Liver (tissue), 9 donors: ENCODE measurements around the gene SLC12A7. TPM values are rescaled to one million over a fixed set of nuclear protein-coding genes. Genes with fewer than 3 reads are reported as not detected.

Source experiments
- DNase-seq: peaks from one replicate; pipeline ENCODE4 v3.0.0-alpha.2; 2017; ENCODE audit warnings: low spot score
- H3K27ac ChIP-seq, 2 donors: one replicate each; pipeline ENCODE4 v1.7.0; 2013; ENCODE audit warnings: inconsistent platforms in 2 of 2, low read length in 2 of 2, control low read depth in 1 of 2, low read depth in 1 of 2, mild to moderate bottlenecking in 1 of 2
- H3K27me3 ChIP-seq, 4 donors: one replicate each; pipeline versions ENCODE4 v1.6.1 to v1.7.0; 2013; ENCODE audit warnings: low read length in 3 of 4, inconsistent platforms in 1 of 4, mild to moderate bottlenecking in 1 of 4, moderate library complexity in 1 of 4; ENCODE audit not compliant: control insufficient read depth in 4 of 4, insufficient read depth in 4 of 4
- H3K36me3 ChIP-seq, 4 donors: one replicate each; pipeline versions ENCODE4 v1.6.1 to v1.7.0; 2013; ENCODE audit warnings: low read length in 3 of 4, mild to moderate bottlenecking in 3 of 4, low read depth in 1 of 4, moderate library complexity in 1 of 4; ENCODE audit not compliant: control insufficient read depth in 4 of 4, insufficient read depth in 3 of 4
- H3K4me1 ChIP-seq, 4 donors: one replicate each; pipeline versions ENCODE4 v1.6.1 to v1.7.0; 2013; ENCODE audit warnings: low read length in 3 of 4, mild to moderate bottlenecking in 3 of 4, moderate library complexity in 1 of 4; ENCODE audit not compliant: control insufficient read depth in 4 of 4, insufficient read depth in 4 of 4
- H3K4me3 ChIP-seq, 3 donors: one replicate each; pipeline versions ENCODE4 v1.6.1 to v1.7.0; 2013; ENCODE audit warnings: low read length in 3 of 3, control low read depth in 1 of 3, low read depth in 1 of 3, mild to moderate bottlenecking in 1 of 3
- H3K9ac ChIP-seq, 2 donors: one replicate each; pipeline ENCODE4 v1.7.0; 2013; ENCODE audit warnings: low read length in 2 of 2, mild to moderate bottlenecking in 2 of 2, moderate library complexity in 2 of 2, control low read depth in 1 of 2, low read depth in 1 of 2
- H3K9me3 ChIP-seq, 4 donors: one replicate each; pipeline versions ENCODE4 v1.6.1 to v1.7.0; 2013; ENCODE audit warnings: low read length in 3 of 4; ENCODE audit not compliant: control insufficient read depth in 4 of 4
- EGR1 ChIP-seq, 2 donors: IDR thresholded peaks; 2 replicates each; pipeline ENCODE4 v1.6.1; 2016 to 2018; ENCODE audit warnings: antibody characterized with exemption in 2 of 2, low read depth in 2 of 2
- FOXA1 ChIP-seq: IDR thresholded peaks from 2 replicates; pipeline ENCODE4 v1.6.1; 2016; ENCODE audit warnings: antibody characterized with exemption
- FOXA2 ChIP-seq: IDR thresholded peaks from 2 replicates; pipeline ENCODE4 v1.6.1; 2016; ENCODE audit warnings: antibody characterized with exemption
- GABPA ChIP-seq, 2 donors: IDR thresholded peaks in 1 of 2; conservative IDR thresholded peaks in 1 of 2; 2 replicates each; pipeline ENCODE4 v1.6.1; 2016; ENCODE audit warnings: antibody characterized with exemption in 2 of 2, mild to moderate bottlenecking in 1 of 2, moderate library complexity in 1 of 2
- HNF4A ChIP-seq, 2 donors: conservative IDR thresholded peaks; 2 replicates each; pipeline ENCODE4 v1.6.1; 2016; ENCODE audit warnings: antibody characterized with exemption in 2 of 2, mild to moderate bottlenecking in 2 of 2
- HNF4G ChIP-seq: IDR thresholded peaks from 2 replicates; pipeline ENCODE4 v1.6.1; 2016; ENCODE audit warnings: antibody characterized with exemption
- JUND ChIP-seq, 2 donors: IDR thresholded peaks; 2 replicates each; pipeline ENCODE4 v1.6.1; 2016; ENCODE audit warnings: antibody characterized with exemption in 2 of 2
- MAX ChIP-seq: IDR thresholded peaks from 2 replicates; pipeline ENCODE4 v1.6.1; 2016; ENCODE audit warnings: antibody characterized with exemption
- RAD21 ChIP-seq, 2 donors: IDR thresholded peaks; 2 replicates each; pipeline ENCODE4 v1.6.1; 2016; ENCODE audit warnings: antibody characterized with exemption in 2 of 2, mild to moderate bottlenecking in 2 of 2
- YY1 ChIP-seq: IDR thresholded peaks from 2 replicates; pipeline ENCODE4 v1.6.1; 2016; ENCODE audit warnings: antibody characterized with exemption, mild to moderate bottlenecking
- ZBTB33 ChIP-seq: IDR thresholded peaks from 2 replicates; pipeline ENCODE4 v1.6.1; 2016; ENCODE audit warnings: antibody characterized with exemption
- WGBS: extraction: QIAGEN DNeasy Blood & Tissue Kit; methylation state at CpG from one replicate; pipeline ENCODE4 v1.1.7; 2013; 5-methylcytosine and 5-hydroxymethylcytosine counted together
- polyA plus RNA-seq, 2 donors: library from polyadenylated mRNA; stranded (reverse) in 1 of 2; unstranded in 1 of 2; fragments of 200-250 nt in 1 of 2; fragments of >200 nt in 1 of 2; fragmentation: Nextera tagmentation in 1 of 2; extraction: Ambion mirVana in 1 of 2; gene quantifications; one replicate each; pipeline versions ENCODE4 v1.2.1 to v1.2.3, GENCODE V29; 2013 to 2015
- total RNA-seq, 2 donors: library from RNA; depleted of rRNA; stranded (reverse); fragments of >200 nt; gene quantifications; one replicate each; pipeline ENCODE4 v1.2.3, GENCODE V29; 2014
- TF ChIP-seq, protein P1 (sequence below): IDR thresholded peaks from 2 replicates; pipeline ENCODE4 v1.6.1; 2016; ENCODE audit warnings: antibody characterized with exemption, mild to moderate bottlenecking
- TF ChIP-seq, protein P2 (sequence below): fragments of 150-350 bp; IDR thresholded peaks from 2 replicates; pipeline ENCODE4 v1.5.1; 2017; ENCODE audit warnings: improper control_type of control experiment, low read depth, low read length; ENCODE audit not compliant: missing input control
- donor health status: healthy.
- donor health status: healthy.
- donor health status: healthy.
- donor health status: healthy.
- donor health status: healthy.

SLC12A7 gene
- total and polyA plus RNA-seq, 4 donors, result 12.3 to 64.2 (median 28.9) TPM

DNA sequence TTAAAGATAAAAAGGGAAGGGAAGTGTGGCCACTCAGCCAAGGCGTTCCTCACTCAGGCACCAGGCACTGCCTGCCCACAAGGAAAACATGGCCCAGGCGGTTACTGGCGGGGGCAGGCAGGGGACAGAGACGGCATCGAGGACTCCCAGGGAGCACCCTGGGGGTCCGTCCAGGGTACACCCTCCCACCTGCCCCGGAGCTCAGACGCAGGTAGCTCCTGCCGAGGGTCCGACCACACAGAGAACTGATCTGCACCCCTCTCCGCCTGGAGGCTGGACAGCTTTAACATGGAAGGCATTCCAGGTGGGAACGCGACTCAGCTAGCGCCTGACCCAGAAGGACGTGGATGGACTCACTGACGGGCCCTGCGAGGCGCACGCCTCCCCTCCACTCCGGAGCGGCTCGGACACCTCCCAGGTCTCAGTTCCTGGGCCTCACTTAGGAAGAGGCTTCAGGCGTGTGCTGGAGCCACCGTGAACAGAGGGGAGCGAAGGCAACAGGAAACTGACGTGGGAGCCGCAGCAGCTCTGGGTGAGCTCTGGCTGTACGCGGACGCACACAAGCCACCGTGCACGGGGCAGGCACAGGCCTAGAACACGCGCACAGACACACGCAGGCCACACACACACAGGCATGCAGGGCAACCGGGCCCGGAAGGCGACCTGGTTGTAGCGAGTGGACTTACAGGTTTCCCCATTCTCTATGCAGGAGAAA is 55.8 kb downstream of the SLC12A7 start:
- Histone ChIP-seq H3K4me1 (peaks cover 0 to 27% (median 15%) of the 10 kb centered on the region in 4 donors), H3K27me3 (no peaks in the 10 kb centered on the region), H3K9ac (no peak overlapping the region), H3K9me3 (no peaks in the 10 kb centered on the region), H3K36me3 (peaks cover 30 to 87% (median 43%) of the 10 kb centered on the region in 4 donors), H3K27ac (no peak overlapping the region), H3K4me3 (no peak overlapping the region)
- no peak for TF ChIP-seq JUND (IDR thresholded peaks at IDR 0.05)
- TF ChIP-seq, protein P1, sequence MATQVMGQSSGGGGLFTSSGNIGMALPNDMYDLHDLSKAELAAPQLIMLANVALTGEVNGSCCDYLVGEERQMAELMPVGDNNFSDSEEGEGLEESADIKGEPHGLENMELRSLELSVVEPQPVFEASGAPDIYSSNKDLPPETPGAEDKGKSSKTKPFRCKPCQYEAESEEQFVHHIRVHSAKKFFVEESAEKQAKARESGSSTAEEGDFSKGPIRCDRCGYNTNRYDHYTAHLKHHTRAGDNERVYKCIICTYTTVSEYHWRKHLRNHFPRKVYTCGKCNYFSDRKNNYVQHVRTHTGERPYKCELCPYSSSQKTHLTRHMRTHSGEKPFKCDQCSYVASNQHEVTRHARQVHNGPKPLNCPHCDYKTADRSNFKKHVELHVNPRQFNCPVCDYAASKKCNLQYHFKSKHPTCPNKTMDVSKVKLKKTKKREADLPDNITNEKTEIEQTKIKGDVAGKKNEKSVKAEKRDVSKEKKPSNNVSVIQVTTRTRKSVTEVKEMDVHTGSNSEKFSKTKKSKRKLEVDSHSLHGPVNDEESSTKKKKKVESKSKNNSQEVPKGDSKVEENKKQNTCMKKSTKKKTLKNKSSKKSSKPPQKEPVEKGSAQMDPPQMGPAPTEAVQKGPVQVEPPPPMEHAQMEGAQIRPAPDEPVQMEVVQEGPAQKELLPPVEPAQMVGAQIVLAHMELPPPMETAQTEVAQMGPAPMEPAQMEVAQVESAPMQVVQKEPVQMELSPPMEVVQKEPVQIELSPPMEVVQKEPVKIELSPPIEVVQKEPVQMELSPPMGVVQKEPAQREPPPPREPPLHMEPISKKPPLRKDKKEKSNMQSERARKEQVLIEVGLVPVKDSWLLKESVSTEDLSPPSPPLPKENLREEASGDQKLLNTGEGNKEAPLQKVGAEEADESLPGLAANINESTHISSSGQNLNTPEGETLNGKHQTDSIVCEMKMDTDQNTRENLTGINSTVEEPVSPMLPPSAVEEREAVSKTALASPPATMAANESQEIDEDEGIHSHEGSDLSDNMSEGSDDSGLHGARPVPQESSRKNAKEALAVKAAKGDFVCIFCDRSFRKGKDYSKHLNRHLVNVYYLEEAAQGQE, result no peak
- no peak for TF ChIP-seq YY1
- TF ChIP-seq RAD21 (IDR thresholded peaks at IDR 0.05), result no peak
- TF ChIP-seq ZBTB33, result no peak
- TF ChIP-seq HNF4A (conservative IDR thresholded peaks at IDR 0.05), result no peak
- TF ChIP-seq HNF4G, result no peak
- TF ChIP-seq, protein P2, sequence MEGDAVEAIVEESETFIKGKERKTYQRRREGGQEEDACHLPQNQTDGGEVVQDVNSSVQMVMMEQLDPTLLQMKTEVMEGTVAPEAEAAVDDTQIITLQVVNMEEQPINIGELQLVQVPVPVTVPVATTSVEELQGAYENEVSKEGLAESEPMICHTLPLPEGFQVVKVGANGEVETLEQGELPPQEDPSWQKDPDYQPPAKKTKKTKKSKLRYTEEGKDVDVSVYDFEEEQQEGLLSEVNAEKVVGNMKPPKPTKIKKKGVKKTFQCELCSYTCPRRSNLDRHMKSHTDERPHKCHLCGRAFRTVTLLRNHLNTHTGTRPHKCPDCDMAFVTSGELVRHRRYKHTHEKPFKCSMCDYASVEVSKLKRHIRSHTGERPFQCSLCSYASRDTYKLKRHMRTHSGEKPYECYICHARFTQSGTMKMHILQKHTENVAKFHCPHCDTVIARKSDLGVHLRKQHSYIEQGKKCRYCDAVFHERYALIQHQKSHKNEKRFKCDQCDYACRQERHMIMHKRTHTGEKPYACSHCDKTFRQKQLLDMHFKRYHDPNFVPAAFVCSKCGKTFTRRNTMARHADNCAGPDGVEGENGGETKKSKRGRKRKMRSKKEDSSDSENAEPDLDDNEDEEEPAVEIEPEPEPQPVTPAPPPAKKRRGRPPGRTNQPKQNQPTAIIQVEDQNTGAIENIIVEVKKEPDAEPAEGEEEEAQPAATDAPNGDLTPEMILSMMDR, result no peak
- no peak for TF ChIP-seq GABPA (IDR thresholded peaks at IDR 0.05 in 1 of 2, conservative IDR thresholded peaks at IDR 0.05 in 1 of 2)
- TF ChIP-seq MAX, result no peak
- TF ChIP-seq FOXA1, result no peak
- no peak for TF ChIP-seq EGR1 (IDR thresholded peaks at IDR 0.05; ENCODE audit: low read depth in 2 of 2)
- no peak for TF ChIP-seq FOXA2
- no peak for DNase-seq
- WGBS, result 94% methylated on average over 39 of the region's 39 CpGs
